ENCODE measurements around the gene POU2AF2. TPM values are rescaled to one million over a fixed set of nuclear protein-coding genes. Genes with fewer than 3 reads are reported as not detected.

Gene POU2AF2, protein sequence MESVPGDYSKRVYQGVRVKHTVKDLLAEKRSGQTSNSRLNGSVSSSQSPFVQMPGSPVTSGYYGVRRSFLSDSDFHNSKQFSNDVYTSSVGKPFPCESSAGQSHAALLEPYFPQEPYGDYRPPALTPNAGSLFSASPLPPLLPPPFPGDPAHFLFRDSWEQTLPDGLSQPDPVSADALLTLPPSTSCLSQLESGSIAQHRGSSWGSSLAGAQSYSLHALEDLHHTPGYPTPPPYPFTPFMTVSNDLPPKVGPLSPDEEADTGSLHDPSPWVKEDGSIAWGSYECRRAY
- not detected in 5 replicates for total RNA-seq (2022; extraction: Qiagen RNA extraction; ENCODE audit: low read depth)

DNA sequence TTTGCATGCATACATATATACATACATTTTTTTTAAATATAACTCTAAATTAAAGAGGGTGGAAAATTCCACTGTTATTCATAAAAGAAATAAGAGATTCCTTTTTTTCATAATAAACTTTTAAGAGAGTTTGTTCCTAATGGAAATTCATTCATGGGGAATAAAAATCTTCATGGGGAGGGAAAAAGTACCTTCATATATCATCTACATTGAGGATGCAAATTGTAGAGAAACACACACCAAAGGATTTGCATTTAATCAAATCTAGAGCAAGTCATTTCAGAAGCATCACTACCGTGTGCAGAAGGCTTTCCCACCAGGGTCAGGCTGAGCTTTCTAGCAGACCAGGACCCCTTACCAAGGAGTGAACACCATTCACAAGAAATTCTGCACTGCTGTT is at the start of gene POU2AF2:
TSS of gene POU2AF2 (plus strand) at position 301 of the 400 bp plus-strand sequence. CDS start 129 bp downstream, outside the sequence.

DNA sequence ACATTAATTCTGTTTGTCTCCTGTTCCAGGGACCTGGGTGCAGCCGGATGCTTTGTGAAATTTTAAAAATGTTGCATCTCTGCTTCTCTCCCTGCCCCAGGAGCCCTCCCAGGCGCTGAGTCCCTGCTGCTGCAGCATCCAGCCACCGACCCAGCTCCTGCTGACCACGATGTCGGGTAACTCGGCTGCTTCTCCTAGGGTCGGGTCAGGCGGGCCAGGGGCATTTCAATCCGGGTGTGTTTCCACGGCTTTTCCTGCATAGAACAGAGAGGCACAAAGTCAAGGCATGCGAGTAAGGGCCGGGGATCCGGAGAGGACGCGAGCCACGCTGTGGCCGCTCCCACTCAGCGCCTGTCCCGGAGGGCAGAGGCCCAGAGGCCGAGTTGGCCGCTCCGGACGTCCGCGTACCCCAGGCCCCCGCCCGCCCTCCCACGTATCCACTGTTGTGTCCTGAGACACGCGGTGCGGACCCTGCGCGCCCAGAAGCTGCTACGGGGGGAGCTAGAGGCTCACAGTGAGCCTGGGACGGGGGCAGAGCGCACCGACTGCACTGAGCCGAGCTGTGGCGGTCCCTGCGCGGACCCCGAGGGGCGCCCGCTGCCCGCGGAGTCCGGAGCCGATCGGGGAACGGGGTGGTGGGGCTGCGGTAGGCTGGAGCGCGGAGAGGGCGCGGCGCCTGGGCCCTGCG is 53.0 kb downstream of the POU2AF2 start, which contains the start of gene POU2AF3:
TSS of gene POU2AF3 (plus strand) at position 134 of the 688 bp plus-strand sequence. CDS start at position 170, 36 bp downstream.

Other genes with a start within 250 kb of the POU2AF2 start
- gene POU2AF3, start 52.8 kb downstream of the POU2AF2 start, total RNA-seq (2022; extraction: Qiagen RNA extraction; ENCODE audit: low read depth), result 0.57 to 1.2 TPM (median 1.2 TPM) in 5 replicates
- not detected in 5 replicates for gene POU2AF1, start 133.6 kb downstream of the POU2AF2 start, total RNA-seq (2022; extraction: Qiagen RNA extraction; ENCODE audit: low read depth)

All from A549 treated with ZK216348 at 1 μM for 4 hours (cell line).